ENCODE results near the gene GFY. TPM values are rescaled to one million over a fixed set of nuclear protein-coding genes. Genes with fewer than 3 reads are reported as not detected.

Gene GFY
- total and polyA plus RNA-seq, 10 of the 15 experiments (the other 5 are each of a cell fraction or from before 2014, with no cell fraction given) = 0.05 TPM; not detected in 9

GRCh38 chr19:49443366-49444099 lies 18.3 kb downstream of the GFY start (continued):
- TF ChIP-seq BACH1 (IDR thresholded peaks at IDR 0.05; ENCODE audit: borderline replicate concordance) (peak; percentile 37; the same call in 1 of the 2 replicates), RELB (IDR thresholded peaks at IDR 0.05; ENCODE audit: low read depth) (peak; percentile 63; the same call in 1 of the 2 replicates), EED (IDR thresholded peaks at IDR 0.05; ENCODE audit: low read depth) (peak; percentile 29; the same call in 1 of the 2 replicates), ZNF24 (IDR thresholded peaks at IDR 0.05) (no peak), IRF3 (IDR thresholded peaks at IDR 0.05) (peak; percentile 23; the same call in 1 of the 2 replicates), EP300 (IDR thresholded peaks at IDR 0.05; ENCODE audit: borderline replicate concordance in 1 of 2, control insufficient read depth in 1 of 2, low read depth in 2 of 2, low read length in 2 of 2) (no peak), NKRF (conservative IDR thresholded peaks at IDR 0.05) (no peak; the same call in 1 of the 2 replicates), ETV6 (conservative IDR thresholded peaks at IDR 0.05 in 1 of 2, IDR thresholded peaks at IDR 0.05 in 1 of 2; ENCODE audit: borderline replicate concordance in 1 of 2, low read depth in 1 of 2) (0 out of 4 replicates have a peak, but pooled peaks of 1 of the 2 experiments have one; percentile 35), TARDBP (IDR thresholded peaks at IDR 0.05; ENCODE audit: borderline replicate concordance) (peak; percentile 95), SMARCA5 (IDR thresholded peaks at IDR 0.05) (peak; percentile 82), CHD4 (IDR thresholded peaks at IDR 0.05) (no peak), RELA (IDR thresholded peaks at IDR 0.05; ENCODE audit: borderline replicate concordance, partially characterized antibody) (peak; percentile 83), NFIC (IDR thresholded peaks at IDR 0.05; ENCODE audit: low read depth, low read length) (no peak), CREB1 (IDR thresholded peaks at IDR 0.05; ENCODE audit: low read depth) (peak; percentile 78), BHLHE40 (IDR thresholded peaks at IDR 0.05; ENCODE audit: borderline replicate concordance in 1 of 2, low read depth in 2 of 2, low read length in 1 of 2) (peak in 1 of 2 experiments; percentile 74; a peak in 2 of 4 replicates), NBN (IDR thresholded peaks at IDR 0.05) (peak; percentile 85), E2F4 (IDR thresholded peaks at IDR 0.05; ENCODE audit: low read depth, low read length) (no peak), PBX3 (IDR thresholded peaks at IDR 0.05; ENCODE audit: insufficient replicate concordance, low read depth, low read length) (no peak), ZZZ3 (IDR thresholded peaks at IDR 0.05; ENCODE audit: control insufficient read depth, insufficient read length, low read depth) (no peak), STAT3 (IDR thresholded peaks at IDR 0.05; ENCODE audit: low read depth, low read length) (no peak), CBX3 (IDR thresholded peaks at IDR 0.05; ENCODE audit: borderline replicate concordance, low read depth) (no peak), TBL1XR1 (IDR thresholded peaks at IDR 0.05; ENCODE audit: low read depth, low read length) (no peak; the same call in 1 of the 2 replicates), SREBF1 (IDR thresholded peaks at IDR 0.05; ENCODE audit: low read length) (peak; percentile 77)

Data from GM12878 (cell line).